Sigmoid colon (tissue), 3 donors: Measurements from ENCODE around the gene SLC12A8.

Source experiments
- CTCF ChIP-seq, 4 experiments: fragments of 450-650 bp in 3 of 4; fragments of 200-600 bp in 1 of 4; IDR thresholded peaks; one replicate each; pipeline ENCODE4 v1.5.1; 2016 to 2019; ENCODE audit warnings: antibody characterized with exemption in 4 of 4, mild to moderate bottlenecking in 3 of 4, moderate library complexity in 2 of 4
- POLR2A ChIP-seq, 2 donors: fragments of 450-650 bp; IDR thresholded peaks; one replicate each; pipeline ENCODE4 v1.6.1; 2016; ENCODE audit warnings: antibody characterized with exemption in 2 of 2, mild to moderate bottlenecking in 2 of 2, moderate library complexity in 2 of 2

- TF ChIP-seq POLR2A (IDR thresholded peaks at IDR 0.05) (no peak), CTCF (IDR thresholded peaks at IDR 0.05) (no peak)
Measured at GRCh38 chr3:125152951-125153350, 59.6 kb downstream of the SLC12A8 start.
